Measurements from ENCODE around the gene NOTCH3.

Gene NOTCH3

DNA sequence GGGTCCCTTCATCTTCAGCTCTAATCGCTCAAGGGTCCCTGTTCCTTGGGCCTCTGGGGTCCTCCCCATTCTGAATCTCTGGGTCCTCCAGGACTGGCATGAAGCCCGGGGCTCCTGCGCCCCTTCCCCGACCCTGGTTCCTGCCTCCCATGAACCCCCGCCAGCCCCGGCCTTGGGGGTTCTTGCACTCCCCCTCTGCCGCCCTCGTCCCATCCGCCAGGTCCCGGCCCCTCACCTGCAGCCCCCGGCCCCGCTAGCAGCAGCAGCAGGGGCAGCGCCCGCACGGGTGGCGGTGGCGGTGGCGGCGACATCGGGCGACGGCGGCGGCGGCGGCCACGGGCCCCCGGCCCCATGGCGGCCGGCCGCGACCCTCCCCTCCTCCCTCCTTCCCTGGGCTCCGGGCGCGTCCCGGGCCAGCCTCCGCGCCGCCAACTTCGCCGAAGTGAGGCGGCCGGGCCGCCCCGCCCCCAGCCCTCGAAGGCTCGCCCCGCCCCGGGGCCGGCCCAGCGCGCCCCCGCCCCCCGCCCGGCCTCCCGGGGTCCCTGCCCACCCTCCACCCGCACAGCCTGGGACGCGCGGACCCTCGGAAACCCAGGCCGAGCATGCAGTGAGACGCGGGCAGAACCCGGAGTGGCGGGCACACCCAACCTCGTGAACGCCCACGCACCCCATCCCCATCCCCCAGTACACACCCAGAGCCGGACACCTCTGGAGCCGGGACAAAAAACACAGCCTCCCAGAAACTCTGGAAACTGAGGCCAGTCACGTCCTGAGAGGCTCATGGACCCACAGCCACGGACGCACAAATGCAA is at the start of gene NOTCH3:
Gene NOTCH3 (minus strand): TSS at position 443 of the 812 bp plus-strand sequence. CDS start 90 bp downstream, at position 353.
- no peak for DNase-seq (ENCODE audit: low read depth in 2 of 2)

DNA sequence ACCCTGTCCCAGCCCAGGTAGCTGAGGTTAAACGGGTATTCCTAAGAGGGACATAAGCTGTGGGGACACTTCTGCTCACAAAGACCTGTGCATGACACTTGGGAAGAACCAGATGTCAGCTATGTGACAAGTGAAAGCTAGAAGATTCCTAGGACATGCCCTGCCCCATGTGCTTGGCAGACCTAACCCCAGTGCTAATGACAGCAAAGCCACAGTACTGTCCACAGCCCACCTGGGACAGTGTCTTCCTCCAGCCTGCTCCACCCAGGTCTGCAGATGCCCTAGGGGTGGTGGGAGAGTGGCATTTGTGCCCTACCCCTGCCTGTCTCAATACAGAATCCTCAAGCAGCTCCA is 49.8 kb upstream of the NOTCH3 start:
- no peak for DNase-seq (ENCODE audit: low read depth in 2 of 2)

DNA sequence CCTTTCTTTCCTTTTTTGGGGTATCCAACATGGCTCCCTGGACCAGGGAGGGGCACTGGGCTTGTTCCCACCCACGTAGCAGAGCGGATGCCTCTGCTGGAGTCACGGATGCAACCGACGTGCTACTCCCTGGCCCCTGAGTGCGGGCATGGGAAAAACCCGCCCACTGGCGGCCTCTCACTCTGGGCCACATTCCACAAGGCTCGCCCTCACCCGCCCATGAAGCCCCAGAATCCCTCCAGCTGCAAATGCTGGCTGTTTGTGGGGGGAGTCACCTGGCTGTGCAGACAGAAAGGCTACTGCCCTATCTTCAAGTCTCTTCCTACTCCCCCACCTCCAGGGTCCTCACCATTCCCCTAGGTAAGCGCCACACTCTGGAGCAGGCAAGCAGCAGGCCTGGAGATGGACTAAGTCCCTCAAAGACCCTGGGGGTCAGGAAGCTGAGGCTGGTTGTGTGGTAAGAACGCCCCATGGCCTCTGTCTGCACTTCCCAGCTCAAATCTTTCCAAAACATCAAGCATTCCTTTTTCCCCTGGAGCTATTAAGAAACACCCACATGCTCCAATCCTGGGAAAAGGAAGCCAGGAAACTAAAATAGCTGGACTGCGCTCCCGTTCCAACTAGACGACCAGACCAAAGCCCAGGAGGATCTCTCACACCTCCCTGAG is 49.3 kb upstream of the NOTCH3 start:
- DNase-seq (ENCODE audit: low read depth in 2 of 2): no peak

DNA sequence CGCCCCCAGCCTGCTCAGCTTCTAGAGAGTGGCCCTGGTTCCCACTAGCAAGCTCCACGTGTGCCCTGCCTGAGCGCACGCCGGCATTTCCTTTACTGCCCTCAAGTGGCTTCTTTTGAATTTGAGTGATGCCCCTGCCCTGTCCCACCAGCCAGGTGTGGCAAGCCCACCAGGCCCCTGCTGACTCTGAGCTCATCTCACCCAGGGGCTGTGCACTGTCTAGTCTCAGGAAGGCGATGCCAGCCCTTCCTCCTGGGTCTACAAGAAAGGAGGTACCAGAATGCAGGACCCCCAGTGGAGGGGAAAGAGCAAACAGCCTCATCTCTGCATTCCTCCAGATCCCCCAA is 48.7 kb upstream of the NOTCH3 start:
- no peak for DNase-seq (ENCODE audit: low read depth in 2 of 2)

DNA sequence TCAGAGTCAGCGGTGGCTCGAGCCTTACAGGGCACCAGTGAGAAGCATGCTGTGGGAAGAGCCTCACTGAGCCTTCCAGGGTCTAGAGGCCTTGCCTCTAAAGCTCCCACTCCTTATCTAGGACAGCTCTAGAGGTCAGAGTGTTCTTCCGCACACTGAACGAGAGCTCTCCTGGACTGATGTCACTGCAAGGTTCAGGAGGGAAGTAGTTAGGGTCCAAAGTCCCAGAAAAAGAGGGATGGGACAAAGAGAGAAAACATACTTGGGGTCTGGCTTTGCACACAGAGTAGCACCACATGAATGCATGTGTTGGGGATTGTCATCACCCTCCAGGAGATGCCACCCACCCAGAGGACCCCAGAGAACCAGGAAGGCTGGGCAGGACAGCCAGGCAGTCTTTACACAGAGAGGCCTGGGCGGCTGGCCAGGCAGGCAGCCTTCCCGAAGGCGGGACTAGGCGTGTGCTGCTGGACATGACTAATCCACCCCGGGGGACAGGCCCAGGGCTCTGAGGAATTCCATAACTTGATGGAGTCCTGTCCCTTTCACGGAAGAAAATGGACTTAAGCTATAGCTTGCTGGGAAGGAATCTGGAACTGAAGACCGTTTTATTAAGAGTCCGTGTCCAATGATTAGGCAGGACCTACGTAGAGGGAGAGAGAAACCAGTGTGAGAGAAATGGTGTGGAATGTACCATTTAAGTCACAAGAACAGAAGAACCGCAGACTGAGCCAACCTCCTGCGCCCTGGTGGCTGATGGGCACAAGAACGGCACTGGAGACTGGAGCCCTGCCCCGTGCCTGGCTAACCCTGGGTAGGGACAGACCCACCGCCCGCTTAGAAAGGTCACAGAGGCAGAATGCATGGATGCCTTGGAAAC is 48.1 kb upstream of the NOTCH3 start:
- DNase-seq (ENCODE audit: low read depth in 2 of 2): no peak

DNA sequence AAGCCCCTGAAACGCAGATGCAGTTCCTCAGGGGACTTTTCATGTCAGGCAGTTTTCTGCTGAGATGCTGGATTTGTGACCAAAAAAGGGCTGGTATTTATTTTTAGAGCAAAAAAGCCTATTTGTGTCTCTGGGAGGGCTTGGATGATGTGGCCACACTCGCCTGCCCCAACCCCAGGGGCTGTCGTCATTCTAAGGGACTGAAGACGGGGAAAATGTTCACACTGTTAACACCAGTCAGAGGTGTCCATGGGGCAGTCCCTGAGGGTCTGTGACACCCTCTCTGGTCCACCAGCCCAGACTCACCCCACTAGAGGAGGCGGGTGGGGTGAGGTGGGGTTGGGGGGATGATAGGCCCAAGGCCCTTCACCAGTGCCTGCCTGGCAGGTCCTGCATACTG is 47.3 kb upstream of the NOTCH3 start:
- DNase-seq (ENCODE audit: low read depth in 2 of 2): no peak

DNA sequence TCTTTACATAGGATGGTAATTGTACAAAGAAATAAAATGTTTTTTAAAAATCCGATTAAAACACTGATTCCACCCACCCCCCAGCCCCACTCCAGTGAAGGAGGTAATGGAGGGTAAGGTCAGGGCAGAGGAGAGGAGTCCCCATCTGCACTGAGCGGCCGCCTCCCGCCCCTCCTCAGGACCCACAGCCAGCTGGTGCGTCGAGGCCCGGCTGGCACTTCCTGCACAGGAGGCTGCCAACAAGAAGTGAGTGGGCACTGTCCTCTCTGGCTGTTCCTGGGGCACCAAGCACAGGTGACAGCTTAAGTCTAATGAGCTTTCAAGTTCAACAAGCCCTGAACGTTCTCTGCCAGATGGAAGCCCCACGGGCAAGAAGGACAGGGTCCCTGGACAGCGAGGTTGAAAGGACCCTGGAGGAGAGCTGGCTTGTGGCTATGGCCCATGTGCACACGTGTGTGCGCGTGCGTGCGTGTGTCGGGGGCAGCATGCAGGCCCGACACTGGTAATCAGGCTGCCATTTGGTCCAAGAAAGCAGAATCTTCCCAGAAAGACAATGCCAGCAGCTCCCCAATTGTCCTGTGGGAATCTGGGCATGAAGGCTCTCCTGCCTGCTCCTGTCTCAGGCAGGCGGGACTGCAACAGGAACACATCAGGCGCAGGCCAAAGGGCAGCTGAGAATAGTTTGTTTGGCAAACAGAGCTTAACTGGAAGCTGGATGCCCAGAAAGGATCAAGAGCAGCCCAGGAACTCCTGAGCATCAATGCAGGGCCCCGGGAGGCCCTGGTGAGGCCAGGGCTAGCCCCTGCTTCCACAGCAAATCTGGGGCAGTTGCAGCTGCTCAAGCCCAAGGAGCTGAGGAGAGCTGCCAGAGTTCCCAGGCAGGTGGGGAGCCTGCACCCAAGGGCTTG is 46.6 kb upstream of the NOTCH3 start:
- no peak for DNase-seq (ENCODE audit: low read depth in 2 of 2)

DNA sequence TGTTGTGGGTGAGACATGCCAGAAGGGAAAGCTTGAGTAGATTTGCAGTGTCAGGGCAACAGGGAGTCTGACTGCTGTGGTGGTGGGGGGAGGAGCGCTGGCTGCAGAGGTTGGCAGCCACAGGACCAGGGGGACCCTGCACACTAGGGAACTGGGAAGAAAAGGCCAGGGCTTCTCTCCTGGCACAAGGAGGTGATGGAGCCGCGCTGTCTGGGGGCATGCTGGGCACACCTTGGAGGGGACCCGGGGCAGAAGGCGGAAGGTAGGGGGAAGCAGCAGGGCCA is 45.3 kb upstream of the NOTCH3 start:
- no peak for DNase-seq (ENCODE audit: low read depth in 2 of 2)

DNA sequence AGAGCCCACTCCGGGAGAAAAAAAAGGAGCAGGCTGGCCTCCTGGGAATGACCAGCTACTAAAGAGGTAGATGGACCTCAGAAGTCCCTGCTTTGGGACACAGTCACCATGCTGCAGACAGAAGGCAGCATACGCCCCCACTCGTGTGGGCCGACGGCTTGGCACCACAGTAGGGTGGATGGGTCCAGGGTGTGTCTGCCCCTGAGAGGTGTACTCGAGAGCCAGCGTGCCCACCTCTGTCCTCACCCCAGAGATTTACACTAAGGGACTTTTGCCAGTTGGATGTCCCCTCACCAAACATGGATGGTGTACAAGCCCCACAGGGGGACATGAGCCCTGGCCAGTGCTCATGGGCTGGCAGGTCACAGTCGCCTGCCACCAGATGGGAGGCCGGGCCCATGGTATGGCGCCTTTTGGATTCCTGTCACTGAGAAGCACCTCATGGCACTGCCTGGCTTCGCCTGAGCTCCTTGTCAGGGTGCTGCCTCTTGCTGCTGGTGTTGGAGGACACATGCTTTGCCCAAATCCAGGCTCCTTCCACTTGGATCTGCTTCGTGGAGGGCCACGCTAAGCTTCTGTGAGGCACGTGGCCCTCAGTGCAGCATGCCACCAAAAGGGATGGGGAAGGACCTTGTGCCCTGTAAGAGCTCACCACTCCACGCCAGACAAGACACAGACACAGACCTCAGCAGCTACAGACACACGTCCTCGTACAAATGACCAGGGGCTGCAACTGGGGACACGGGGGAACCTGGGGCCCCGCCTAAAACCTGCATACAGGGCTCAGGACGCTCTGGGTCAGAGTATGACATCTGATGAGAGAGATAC is 44.8 kb upstream of the NOTCH3 start:
- no peak for DNase-seq (ENCODE audit: low read depth in 2 of 2)

DNA sequence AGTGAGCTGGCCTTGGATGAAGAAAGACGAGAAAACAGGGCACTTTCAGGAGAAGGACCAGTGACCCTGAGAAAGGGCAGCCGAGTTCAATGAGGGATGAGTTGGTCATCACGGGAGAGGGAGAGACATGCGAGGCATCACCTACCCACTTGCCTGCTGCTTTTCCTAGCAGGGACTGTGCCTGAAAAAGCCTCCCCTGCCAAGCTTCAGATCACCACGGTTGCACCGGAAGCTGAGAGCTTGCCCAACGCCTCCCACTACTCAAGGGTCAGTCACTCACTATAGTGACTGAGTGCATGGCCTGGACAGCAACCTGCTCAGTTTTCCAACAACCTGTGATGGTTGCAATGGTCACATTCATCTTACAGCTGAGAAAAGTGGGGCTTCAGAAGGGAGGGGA is 44.0 kb upstream of the NOTCH3 start:
- no peak for DNase-seq (ENCODE audit: low read depth in 2 of 2)

DNA sequence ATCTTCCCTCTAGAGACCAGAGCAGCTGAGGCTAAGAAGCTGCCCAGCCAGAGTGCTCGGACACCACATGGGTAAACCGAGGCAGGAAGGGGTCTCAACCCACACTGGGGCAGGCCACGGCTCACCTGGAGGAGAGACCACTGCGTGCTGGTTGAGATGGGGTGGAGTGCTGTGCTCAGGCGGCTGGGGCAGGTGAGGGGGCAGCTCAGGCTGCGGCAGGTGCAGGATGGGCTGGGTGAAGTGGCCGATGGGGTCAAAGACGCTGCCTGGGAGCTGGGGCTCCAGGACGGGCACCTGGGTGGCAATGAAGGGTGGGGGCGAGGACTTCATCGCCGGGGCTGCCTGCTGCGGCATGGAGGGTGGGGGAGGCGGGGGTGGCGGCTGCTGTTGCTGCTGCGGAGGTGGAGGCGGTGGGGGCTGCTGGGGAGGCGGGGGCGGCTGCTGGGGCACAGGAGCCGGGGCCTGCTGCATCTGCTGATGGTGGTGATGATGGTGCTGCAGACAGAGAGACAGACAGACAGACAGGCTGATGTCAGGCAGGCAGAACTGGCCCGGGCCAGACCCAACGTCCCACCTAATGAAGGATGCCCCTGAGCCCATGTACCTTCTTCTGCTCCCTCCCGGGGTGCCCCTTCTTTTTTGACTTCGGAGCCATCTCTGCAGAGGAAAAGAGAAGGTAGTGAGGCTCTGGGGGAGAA is 43.5 kb upstream of the NOTCH3 start:
- DNase-seq (ENCODE audit: low read depth in 2 of 2): no peak

DNA sequence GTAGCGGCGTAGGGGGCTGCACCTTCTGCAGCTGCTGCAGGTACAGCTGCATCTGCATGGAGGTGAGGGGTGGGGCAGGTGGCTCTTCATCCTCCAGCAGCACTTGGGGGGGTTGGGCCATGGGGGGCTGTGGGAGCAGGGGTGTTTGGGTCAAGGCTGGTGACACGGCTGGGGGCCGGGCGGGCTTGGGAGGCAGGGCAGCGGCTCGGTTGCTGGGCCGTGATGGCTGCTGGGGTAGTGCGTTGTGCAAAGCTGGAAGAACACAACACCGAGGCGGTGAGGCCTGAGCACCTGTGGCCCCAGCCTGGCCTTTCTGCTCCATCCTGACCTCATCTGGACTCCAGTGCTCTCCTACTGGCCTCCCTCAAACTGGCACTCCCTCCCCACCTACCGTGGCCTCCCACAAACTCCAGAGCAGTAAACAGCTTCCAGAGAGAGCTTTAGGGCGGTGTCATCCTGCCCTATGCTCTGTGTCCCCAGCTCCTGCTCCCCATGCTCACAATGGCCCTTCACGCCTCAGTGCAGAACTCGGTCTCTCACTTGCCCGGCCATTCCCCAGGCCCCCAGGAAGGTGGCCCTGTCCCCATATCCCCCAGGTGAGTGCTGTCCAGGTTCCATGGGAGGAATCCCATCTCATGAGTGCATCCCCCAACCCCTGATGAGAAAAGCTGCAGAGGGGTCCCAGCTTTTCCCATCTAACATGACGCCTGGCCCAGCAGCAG is 42.6 kb upstream of the NOTCH3 start:
- no peak for DNase-seq (ENCODE audit: low read depth in 2 of 2)

DNA sequence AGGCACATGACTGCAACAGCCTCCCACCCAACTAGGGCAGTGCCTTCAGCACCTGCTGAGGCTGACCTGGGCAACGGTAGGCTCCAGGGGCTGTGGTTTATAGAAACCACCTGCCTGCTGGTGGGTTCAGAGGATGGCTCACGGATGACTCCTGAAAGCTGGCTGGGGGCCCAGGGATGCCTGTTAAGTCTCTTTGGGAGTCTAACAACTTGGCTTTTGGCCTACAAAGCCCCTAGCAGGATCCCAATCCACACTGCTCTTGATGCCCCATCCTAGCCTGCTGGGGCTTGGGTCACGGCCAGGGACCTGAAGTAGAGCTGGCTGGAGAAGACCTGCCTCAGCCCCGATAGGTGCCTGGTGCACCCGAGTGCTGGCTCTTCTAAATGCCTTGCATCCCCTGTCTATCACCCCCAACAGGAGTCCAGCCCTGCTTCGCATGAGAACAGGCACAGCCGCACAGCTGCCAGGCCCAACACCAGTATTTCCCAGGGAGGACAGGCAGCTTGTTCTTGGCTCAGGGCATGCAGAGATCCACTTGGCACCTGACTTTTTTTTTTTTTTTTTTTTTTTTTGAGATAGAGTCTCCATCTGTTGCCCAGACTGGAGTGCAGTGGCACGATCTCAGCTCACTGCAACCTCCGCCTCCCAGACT is 40.6 kb upstream of the NOTCH3 start:
- no peak for DNase-seq (ENCODE audit: low read depth in 2 of 2)

DNA sequence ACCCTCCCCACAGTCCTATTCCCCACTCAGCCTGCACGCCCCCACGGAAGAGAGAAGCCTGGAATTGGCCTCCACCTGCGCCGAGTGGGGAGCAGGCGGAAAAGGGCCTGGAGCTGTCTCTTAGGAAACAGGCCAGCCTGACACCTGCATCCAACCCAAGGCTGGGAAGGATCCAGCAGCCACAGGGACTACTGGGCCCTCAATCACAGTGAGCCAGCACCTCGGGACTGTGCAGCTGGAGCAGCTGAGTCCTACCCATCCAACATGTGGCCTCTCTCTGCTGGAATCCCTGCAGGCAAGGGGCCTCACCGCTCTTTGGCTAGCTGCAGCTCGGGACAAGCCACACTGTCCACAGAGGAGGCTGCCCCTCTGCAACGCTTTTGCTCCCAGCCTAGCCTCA is 39.7 kb upstream of the NOTCH3 start:
- no peak for DNase-seq (ENCODE audit: low read depth in 2 of 2)

DNA sequence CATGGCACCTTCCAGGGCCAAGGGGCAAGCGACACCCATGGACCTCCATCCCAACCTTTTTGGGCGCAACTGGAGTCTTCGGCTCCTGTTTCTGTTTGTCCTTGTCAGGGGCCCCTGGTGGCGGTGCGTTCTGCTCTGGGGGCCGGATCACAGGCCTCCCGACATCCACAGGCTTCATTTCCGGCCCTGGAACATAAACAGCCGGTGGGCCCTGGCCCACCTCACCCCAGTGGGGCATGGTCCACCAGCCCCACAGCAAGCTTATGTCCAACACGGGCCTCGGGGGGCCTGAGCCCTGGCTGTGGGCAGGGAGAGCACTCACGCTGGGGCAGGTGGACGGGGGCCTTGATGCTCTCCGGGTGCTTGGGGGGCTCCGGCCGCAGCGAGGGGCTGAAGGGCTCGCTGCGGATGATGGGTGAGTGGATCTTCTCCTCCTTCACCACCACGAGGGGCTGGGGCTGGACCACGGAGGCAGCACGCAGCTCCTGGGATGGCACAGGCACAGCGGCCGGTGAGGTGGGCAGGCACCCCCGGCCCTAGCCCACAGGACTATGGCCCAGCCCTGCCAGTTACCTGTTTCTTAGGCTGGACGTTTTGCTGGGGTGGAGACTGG is 38.6 kb upstream of the NOTCH3 start:
- DNase-seq (ENCODE audit: low read depth in 2 of 2): no peak

DNA sequence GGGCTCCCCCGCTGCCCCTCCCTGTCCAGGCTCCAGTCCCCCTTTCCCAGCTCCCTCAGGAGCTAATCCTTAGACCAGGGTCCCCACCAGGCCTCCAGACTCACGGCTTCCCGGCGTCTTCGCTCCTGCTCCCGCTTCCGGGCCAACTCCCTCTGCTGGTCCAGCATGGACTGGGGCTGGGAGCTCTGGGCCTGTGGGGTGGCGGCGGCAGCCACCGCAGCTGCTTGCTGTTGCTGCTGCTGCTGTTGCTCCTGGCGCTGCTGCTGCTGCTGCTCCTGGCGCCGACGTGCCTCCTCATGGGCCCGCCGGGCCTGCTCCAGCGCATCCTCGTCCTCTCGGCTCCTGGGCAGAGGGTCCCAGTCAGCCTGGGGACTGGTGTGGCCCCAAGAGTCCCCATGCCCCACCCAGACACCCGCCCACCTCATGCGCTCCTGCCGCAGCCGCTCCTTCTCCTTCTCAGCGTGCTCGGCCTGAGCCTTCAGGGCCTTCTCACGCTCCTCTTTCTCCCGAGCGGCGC is 37.9 kb upstream of the NOTCH3 start:
- DNase-seq (ENCODE audit: low read depth in 2 of 2): no peak

DNA sequence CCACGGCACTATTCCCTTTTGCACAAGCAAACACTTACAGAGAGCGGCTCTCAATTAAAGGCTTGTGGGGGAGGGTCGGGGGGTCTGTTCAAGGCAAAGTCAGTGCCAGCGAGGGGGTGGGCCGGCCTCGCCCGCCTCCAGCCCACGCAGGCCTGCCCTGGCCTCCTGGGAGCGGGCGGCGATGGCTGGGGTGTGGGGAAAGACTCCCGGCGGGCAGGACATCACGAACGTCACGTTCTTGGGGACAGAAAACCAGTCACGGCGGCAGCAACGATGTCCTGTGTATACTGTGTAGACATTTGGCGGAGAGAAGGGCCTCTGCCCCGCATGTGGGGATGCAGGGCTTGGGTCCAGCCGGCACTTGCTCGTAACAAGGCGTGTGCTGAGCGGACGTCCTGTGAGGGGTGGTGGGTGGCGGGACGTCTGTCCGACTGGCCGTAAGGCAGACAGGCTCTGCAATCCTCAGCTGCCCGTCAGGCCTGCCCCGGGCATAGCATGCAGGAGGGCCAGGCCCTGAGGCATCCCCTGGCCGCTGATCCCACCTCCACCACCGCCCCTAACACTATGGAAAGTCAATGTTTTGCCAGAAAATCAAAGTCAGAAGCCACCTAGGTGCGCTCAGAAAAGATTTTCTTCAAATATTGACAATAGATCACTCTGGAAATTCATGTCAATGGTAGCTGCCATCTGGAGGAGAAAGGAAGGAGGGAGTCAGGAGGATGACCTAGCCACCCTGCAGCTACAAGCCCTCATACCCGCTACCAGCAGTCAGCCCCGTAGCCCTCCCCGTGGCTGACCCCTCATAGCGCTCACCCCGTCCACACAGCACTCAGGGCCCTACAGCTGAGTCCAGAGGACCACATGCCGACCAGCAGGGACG is 37.2 kb upstream of the NOTCH3 start:
- DNase-seq (ENCODE audit: low read depth in 2 of 2): no peak

Data from stimulated activated CD8-positive, alpha-beta memory T cell treated with anti-CD3 and anti-CD28 coated beads, Interleukin-7, amount 100 ng/mL, for 1 hour (primary cell).